BLaER1 (cell line): Measurements from ENCODE around the gene TMEM151A.
"Not testable (repeated sequence)": the region's sequence is repeated elsewhere in the genome, so short reads cannot be mapped to it uniquely, and the experiment has no call there.

Source experiments
- H3K27ac ChIP-seq: shearing (Covaris generic); formaldehyde crosslinking; 2 replicates; pipeline ENCODE4 v1.8.1; 2022
- H3K27me3 ChIP-seq: shearing (Covaris generic); formaldehyde crosslinking; 2 replicates; pipeline ENCODE4 v1.8.1; 2022
- H3K36me3 ChIP-seq: shearing (Covaris generic); formaldehyde crosslinking; 2 replicates; pipeline ENCODE4 v1.8.1; 2022
- H3K4me1 ChIP-seq: shearing (Covaris generic); formaldehyde crosslinking; 2 replicates; pipeline ENCODE4 v1.8.1; 2022
- H3K4me2 ChIP-seq: shearing (Covaris generic); formaldehyde crosslinking; 2 replicates; pipeline ENCODE4 v1.8.1; 2022
- H3K4me3 ChIP-seq: shearing (Covaris generic); formaldehyde crosslinking; 2 replicates; pipeline ENCODE4 v1.8.1; 2022
- H3K9ac ChIP-seq: shearing (Covaris generic); formaldehyde crosslinking; 2 replicates; pipeline ENCODE4 v1.8.1; 2022
- H3K9me3 ChIP-seq: shearing (Covaris generic); formaldehyde crosslinking; 2 replicates; pipeline ENCODE4 v1.8.1; 2022
- H4K20me1 ChIP-seq: shearing (Covaris generic); formaldehyde crosslinking; 2 replicates; pipeline ENCODE4 v1.8.1; 2022
- Cebpa-rat ChIP-seq: shearing (Covaris generic); IDR thresholded peaks from 2 replicates; pipeline ENCODE4 v1.8.1; 2022

TMEM151A gene

DNA sequence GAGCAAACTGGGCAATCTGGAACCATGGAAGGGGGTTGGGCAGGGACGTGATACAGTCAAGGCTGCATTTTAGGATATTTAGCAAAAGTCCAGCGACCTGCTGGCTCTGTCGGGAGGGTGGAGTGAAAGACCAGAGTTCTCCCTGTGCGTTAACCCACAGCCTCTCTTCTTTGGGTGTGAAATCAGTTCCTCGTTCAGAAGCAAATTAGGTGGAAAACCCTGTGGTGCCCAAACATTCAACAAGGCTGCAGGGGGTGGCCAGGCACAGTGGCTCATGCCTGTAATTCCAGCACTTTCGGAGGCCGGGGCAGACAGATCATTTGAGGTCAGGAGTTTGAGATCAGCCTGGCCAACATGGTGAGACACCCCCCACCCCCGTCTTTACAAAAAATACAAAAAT lies 5.9 kb downstream of the TMEM151A start:
- TF ChIP-seq Cebpa-rat, result no peak
- Histone ChIP-seq H4K20me1 (no peaks in the 10 kb centered on the region), H3K27ac (no peak overlapping the region), H3K4me2 (no peak overlapping the region), H3K36me3 (no peaks in the 10 kb centered on the region), H3K9me3 (no peaks in the 10 kb centered on the region), H3K9ac (no peak overlapping the region), H3K4me1 (no peaks in the 10 kb centered on the region), H3K27me3 (peaks cover 25% of the 10 kb centered on the region), H3K4me3 (no peak overlapping the region)

GRCh38 chr11:66299186-66299585 lies 7.5 kb downstream of the TMEM151A start:
- TF ChIP-seq Cebpa-rat, result no peak
- Histone ChIP-seq H3K4me3 (no peak overlapping the region), H3K27me3 (peaks cover 9% of the 10 kb centered on the region), H3K9ac (no peak overlapping the region), H3K36me3 (no peaks in the 10 kb centered on the region), H3K27ac (no peak overlapping the region), H4K20me1 (no peaks in the 10 kb centered on the region), H3K4me2 (no peak overlapping the region), H3K9me3 (no peaks in the 10 kb centered on the region), H3K4me1 (no peaks in the 10 kb centered on the region)

DNA sequence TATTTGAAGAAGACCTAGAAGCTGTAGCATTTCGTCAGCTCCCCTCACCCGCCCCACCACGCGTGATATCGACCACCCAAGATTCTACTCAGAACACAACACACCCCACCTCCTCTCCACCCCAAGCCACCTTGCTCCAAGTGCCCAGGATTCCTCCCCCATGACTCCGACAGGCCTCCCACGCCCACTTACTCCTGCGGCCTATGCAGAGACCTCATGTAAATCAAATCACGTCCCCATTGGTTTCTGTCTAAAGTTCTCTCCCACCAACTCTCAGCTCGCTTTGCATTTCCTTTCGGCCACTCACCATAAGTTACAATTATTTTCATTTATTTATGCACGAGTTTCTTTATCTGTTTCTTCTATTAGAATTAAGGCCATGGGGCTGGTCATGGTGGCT lies 11.0 kb downstream of the TMEM151A start:
- Histone ChIP-seq H3K4me3 (no peak overlapping the region), H3K36me3 (no peaks in the 10 kb centered on the region), H3K4me2 (no peak overlapping the region), H4K20me1 (no peaks in the 10 kb centered on the region), H3K9ac (no peak overlapping the region), H3K9me3 (no peaks in the 10 kb centered on the region), H3K27ac (no peak overlapping the region), H3K4me1 (no peaks in the 10 kb centered on the region), H3K27me3 (no peaks in the 10 kb centered on the region)
- no peak for TF ChIP-seq Cebpa-rat

- no peak for TF ChIP-seq Cebpa-rat
- no peak overlapping the region for H3K9ac ChIP-seq
- H3K27me3 ChIP-seq, result no peaks in the 10 kb centered on the region
- H3K36me3 ChIP-seq, result no peaks in the 10 kb centered on the region
- no peak overlapping the region for H3K4me2 ChIP-seq
- peaks cover 2% of the 10 kb centered on the region for H4K20me1 ChIP-seq
- no peak overlapping the region for H3K27ac ChIP-seq
- no peak overlapping the region for H3K4me3 ChIP-seq
- peaks cover 32% of the 10 kb centered on the region for H3K4me1 ChIP-seq
- no peaks in the 10 kb centered on the region for H3K9me3 ChIP-seq
Observed at GRCh38 chr11:66309475-66309874, 17.8 kb downstream of the TMEM151A start.

DNA sequence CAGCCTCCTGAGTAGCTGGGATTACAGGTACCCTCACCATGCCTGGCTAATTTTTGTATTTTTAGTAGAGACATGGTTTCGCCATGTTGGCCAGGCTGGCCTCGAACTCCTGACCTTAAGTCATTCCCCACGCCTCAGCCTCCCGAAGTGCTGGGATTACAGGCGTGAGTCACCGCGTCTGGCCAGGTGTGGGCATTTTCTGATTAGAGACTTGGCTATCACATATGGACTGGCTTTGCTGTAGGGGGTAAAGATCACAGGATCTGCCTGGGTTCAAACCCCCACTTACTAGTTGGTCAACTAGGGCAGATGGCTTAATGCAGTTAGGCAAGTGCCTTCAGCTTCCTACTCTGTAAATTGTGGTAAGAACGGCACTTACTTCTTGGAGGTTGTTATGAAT lies 18.6 kb downstream of the TMEM151A start:
- Histone ChIP-seq H3K27me3 (no peaks in the 10 kb centered on the region), H3K27ac (no peak overlapping the region), H3K4me3 (no peak overlapping the region), H3K9me3 (no peaks in the 10 kb centered on the region), H3K4me1 (peaks cover 41% of the 10 kb centered on the region), H3K4me2 (peak overlapping the region; percentile 62; the same call in 1 of the 2 replicates), H3K36me3 (no peaks in the 10 kb centered on the region), H4K20me1 (peaks cover 11% of the 10 kb centered on the region), H3K9ac (no peak overlapping the region)
- no peak for TF ChIP-seq Cebpa-rat

- H3K4me3 ChIP-seq, H3K9me3 ChIP-seq, H3K36me3 ChIP-seq, H3K27me3 ChIP-seq: not testable (repeated sequence)
- peak overlapping the region; percentile 58; the same call in 1 of the 2 replicates for H3K9ac ChIP-seq
- 0 out of 2 replicates have a peak overlapping the region, but pooled peaks have one; percentile 59 for H3K27ac ChIP-seq
- H3K4me2 ChIP-seq, result peak overlapping the region; percentile 62
- peaks cover 17% of the 10 kb centered on the region for H4K20me1 ChIP-seq
- peaks cover 47% of the 10 kb centered on the region for H3K4me1 ChIP-seq
Observed at GRCh38 chr11:66310803-66311440, 19.2 kb downstream of the TMEM151A start.

DNA sequence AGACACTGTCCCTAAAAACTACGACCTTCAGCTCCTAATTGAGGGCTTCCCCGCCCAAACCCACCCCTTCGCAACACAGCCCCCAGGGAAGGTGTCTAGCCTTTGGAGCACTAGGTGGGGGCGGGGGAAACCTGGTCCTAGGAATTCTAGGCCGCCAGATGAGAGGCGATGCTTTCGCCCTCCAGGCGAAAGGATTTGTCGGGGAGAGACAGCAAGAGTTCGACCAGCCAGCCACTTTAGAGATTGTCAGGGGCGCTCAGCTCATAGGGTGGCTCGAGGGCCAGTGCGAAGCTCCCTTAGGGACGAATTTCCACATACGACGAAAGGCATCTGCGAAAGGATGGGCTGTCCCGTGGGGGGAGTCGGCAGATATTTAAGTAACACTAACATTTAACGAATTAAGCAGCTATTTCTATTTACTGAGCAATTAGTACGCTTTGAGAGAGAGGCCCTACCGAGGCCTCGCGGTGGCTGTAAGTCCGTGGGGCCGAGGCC lies 19.8 kb downstream of the TMEM151A start:
- peaks cover 52% of the 10 kb centered on the region for H3K4me1 ChIP-seq
- peak overlapping the region; percentile 58 for H3K9ac ChIP-seq
- no peak for TF ChIP-seq Cebpa-rat
- H3K4me2 ChIP-seq, result peak overlapping the region; percentile 62
- H3K4me3 ChIP-seq, result peak overlapping the region; percentile 68
- H4K20me1 ChIP-seq, result peaks cover 22% of the 10 kb centered on the region
- H3K27me3 ChIP-seq, result no peaks in the 10 kb centered on the region
- H3K27ac ChIP-seq, result peak overlapping the region; percentile 59
- H3K9me3 ChIP-seq, result no peaks in the 10 kb centered on the region
- no peaks in the 10 kb centered on the region for H3K36me3 ChIP-seq

DNA sequence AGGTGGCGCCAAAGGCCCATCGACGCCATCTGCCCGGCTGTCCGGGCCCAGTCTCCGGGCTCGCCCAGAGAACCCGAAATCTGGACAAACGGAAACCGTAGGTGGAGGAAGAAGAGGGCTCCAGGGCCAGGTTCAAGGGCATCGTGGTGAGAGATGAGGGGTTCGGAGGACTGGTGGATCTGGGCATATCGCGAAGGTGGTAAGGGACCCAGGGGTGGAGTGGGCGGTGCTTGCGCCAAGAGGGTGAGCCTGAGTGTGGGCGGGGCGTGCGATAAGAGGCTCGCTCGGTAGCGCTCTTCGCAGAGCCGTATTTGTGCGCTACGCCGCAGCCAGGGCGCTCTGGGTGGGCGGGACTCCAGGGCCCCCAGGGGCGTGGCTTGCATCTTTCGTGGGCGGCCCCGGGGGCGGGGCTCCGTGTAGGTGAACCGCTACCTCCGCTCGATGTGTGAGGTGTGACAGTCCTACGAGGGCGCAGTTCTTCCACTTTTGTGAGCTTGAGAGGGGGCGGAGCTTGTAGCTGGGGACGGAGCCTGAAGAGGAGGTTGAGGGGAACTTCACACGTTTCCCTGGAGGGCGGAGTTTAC lies 20.4 kb downstream of the TMEM151A start:
- no peak for TF ChIP-seq Cebpa-rat

DNA sequence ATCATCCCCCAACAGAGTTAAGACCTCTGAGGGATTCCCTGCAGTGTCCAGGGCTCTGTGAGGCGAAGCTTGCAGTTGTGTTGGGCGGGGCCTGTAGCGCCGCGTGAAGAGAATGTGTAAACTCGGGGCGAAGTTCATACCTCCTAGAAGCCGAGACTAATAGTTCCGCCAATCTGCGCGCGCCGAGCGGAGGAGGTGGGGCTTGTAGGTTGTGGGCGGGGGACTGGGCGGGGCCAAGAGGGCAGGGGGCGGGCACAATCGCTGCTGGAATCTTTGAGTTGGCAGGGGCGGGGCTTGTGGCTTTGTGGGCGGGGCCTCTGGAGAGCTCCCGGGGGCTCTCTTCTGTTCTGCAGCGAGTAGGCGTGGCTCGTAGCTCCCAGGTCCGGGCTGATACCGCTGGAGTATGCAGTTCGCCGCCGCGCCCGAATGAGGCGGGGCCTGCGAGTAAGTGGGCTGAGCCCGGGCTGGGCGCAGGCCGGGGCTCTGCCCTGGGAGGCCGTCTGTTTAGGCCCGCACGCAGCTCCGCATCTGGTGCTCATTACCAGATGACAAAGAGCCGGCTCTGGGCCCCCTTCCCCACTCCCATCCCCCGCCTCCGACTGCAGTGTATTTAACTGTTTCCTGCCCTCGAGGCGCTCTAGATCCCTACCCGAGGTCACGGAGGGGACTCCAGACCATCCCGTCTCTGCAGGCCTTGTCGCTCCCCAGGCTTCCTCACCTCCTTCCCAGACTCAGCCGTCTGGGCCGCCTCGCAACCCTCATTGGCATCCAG lies 21.0 kb downstream of the TMEM151A start:
- peak overlapping the region; percentile 84 for H3K9ac ChIP-seq
- peaks cover 24% of the 10 kb centered on the region for H4K20me1 ChIP-seq
- peaks cover 55% of the 10 kb centered on the region for H3K4me1 ChIP-seq
- H3K27ac ChIP-seq, result peak overlapping the region; percentile 91
- no peak for TF ChIP-seq Cebpa-rat
- peak overlapping the region; percentile 98 for H3K4me2 ChIP-seq
- no peaks in the 10 kb centered on the region for H3K9me3 ChIP-seq
- H3K36me3 ChIP-seq, result no peaks in the 10 kb centered on the region
- H3K4me3 ChIP-seq, result peak overlapping the region; percentile 73
- no peaks in the 10 kb centered on the region for H3K27me3 ChIP-seq

More for the DNA sequence above, 20.4 kb downstream of the TMEM151A start:
- peaks cover 55% of the 10 kb centered on the region for H3K4me1 ChIP-seq
- no peaks in the 10 kb centered on the region for H3K27me3 ChIP-seq
- H3K36me3 ChIP-seq, result no peaks in the 10 kb centered on the region
- no peaks in the 10 kb centered on the region for H3K9me3 ChIP-seq
- peak overlapping the region; percentile 58 for H3K9ac ChIP-seq
- peak overlapping the region; percentile 68 for H3K4me3 ChIP-seq
- H4K20me1 ChIP-seq, result peaks cover 24% of the 10 kb centered on the region
- peak overlapping the region; percentile 59 for H3K27ac ChIP-seq
- peak overlapping the region; percentile 62 for H3K4me2 ChIP-seq
